NT2/D1 (cell line): ENCODE results near the gene DEFB131A.
A peak's percentile ranks its signal among the peaks of the same experiment; 100 is the strongest.
"Not testable (repeated sequence)": the region's sequence is repeated elsewhere in the genome, so short reads cannot be mapped to it uniquely, and the experiment has no call there.

Source experiments
- DNase-seq: peaks from one replicate; pipeline ENCODE4 v3.0.0-alpha.2; 2011; ENCODE audit warnings: low read depth, low spot score
- H3K27me3 ChIP-seq: 2 replicates; pipeline ENCODE4 v1.6.0; 2011; ENCODE audit warnings: mild to moderate bottlenecking; ENCODE audit not compliant: insufficient read length, insufficient read depth
- H3K36me3 ChIP-seq: 2 replicates; pipeline ENCODE4 v1.6.1; 2011; ENCODE audit warnings: mild to moderate bottlenecking, low read length, mixed read lengths; ENCODE audit not compliant: insufficient read depth, insufficient read length
- H3K4me1 ChIP-seq: 2 replicates; pipeline ENCODE4 v1.5.1; 2011; ENCODE audit not compliant: insufficient read depth, insufficient read length
- H3K4me3 ChIP-seq: 2 replicates; pipeline ENCODE4 v1.5.1; 2011; ENCODE audit warnings: low read depth; ENCODE audit not compliant: insufficient read length
- H3K9ac ChIP-seq: 2 replicates; pipeline ENCODE4 v1.6.0; 2011; ENCODE audit warnings: low read depth; ENCODE audit not compliant: insufficient read length
- H3K9me3 ChIP-seq: 2 replicates; pipeline ENCODE4 v1.5.1; 2011; ENCODE audit warnings: mild to moderate bottlenecking, low read length; ENCODE audit not compliant: insufficient read depth
- SUZ12 ChIP-seq: IDR thresholded peaks from 2 replicates; pipeline ENCODE4 v1.6.1; 2011; ENCODE audit not compliant: insufficient read length, insufficient read depth; ENCODE audit errors: extremely low read depth
- YY1 ChIP-seq: IDR thresholded peaks from 2 replicates; pipeline ENCODE4 v1.6.1; 2011; ENCODE audit not compliant: insufficient read length, insufficient read depth
- ZNF274 ChIP-seq: IDR thresholded peaks from 2 replicates; pipeline ENCODE4 v1.6.1; 2011; ENCODE audit warnings: mild to moderate bottlenecking, low read depth, low read length

DEFB131A gene, protein sequence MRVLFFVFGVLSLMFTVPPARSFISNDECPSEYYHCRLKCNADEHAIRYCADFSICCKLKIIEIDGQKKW

DNA sequence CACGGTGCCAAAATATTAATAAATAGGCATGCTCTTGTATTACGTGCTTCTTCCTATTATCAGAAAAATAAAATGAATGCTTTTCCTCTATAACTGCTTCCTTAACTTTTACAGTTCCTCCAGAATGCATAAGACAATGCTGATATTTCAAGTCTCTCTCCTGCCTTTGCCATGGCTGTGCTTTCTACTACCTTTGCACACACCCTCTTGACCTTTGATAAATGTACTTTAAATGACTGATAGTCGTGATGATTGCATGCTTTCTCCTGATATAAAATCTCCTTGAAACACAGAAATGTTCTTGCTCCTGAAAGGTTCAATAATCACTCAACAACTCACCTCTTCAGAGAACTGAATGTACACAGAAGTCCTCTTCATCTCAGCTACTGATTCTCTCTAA, at the start of gene DEFB131A:
Gene DEFB131A (plus strand): TSS at position 301 of the 400 bp plus-strand sequence. CDS start 120 bp downstream, outside the sequence.
- H3K9me3 ChIP-seq, H3K4me3 ChIP-seq, DNase-seq, H3K9ac ChIP-seq, H3K36me3 ChIP-seq, H3K27me3 ChIP-seq, H3K4me1 ChIP-seq: not testable (repeated sequence)

GRCh38 chr4:9405774-9406173, 38.4 kb upstream of the DEFB131A start:
- H3K36me3 ChIP-seq, H3K9ac ChIP-seq, DNase-seq, H3K4me1 ChIP-seq, H3K27me3 ChIP-seq, H3K4me3 ChIP-seq, H3K9me3 ChIP-seq: not testable (repeated sequence)

DNA sequence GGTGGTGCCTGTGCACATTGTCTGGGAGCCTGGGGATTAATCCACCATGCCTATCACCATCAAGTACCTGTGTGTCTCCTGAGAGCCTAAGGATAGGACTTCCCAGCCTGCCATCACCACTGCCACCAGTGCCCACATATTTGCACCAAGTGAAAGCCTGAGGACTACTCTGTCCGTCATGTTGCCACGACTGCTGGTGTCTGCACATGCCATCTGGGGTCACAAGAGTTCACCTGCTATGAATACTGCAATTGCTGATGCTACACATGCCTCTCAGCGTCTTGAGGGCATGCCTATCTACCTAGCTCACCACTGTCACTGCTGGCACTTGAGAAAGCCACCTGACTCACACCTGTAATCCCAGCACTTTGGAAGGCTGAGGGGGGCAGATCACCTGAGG, 37.7 kb upstream of the DEFB131A start:
- not testable (repeated sequence) for H3K9ac ChIP-seq, H3K36me3 ChIP-seq, H3K4me1 ChIP-seq, H3K27me3 ChIP-seq, H3K9me3 ChIP-seq, H3K4me3 ChIP-seq, DNase-seq

DNA sequence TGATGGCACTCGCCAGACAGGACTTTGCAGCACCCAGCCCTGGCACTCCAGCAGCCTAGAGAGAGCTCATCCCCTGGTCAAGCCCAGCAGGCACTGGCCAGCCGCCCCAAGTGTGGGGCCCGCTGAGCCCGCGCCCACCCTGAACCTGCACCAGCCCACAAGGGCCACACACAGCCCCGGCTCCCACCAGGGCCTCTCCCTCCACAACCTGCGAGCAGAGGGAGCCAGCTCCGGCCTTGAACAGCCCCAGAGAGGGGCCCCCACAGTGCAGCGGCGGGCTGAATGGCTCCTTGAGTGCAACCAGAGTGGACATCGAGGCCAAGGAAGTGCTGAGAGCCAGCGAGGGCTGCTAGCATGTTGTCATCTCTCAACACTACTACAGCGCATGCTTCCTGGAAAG, 34.4 kb upstream of the DEFB131A start:
- H3K36me3 ChIP-seq = no peaks in the 10 kb centered on the region
- H3K27me3 ChIP-seq = no peaks in the 10 kb centered on the region
- DNase-seq = no peak
- TF ChIP-seq SUZ12 (no peak), YY1 (no peak), ZNF274 (no peak)
- no peak overlapping the region for H3K4me3 ChIP-seq
- no peaks in the 10 kb centered on the region for H3K4me1 ChIP-seq
- H3K9ac ChIP-seq = no peak overlapping the region
- H3K9me3 ChIP-seq = peaks cover 9% of the 10 kb centered on the region; the same call in 1 of the 2 replicates

DNA sequence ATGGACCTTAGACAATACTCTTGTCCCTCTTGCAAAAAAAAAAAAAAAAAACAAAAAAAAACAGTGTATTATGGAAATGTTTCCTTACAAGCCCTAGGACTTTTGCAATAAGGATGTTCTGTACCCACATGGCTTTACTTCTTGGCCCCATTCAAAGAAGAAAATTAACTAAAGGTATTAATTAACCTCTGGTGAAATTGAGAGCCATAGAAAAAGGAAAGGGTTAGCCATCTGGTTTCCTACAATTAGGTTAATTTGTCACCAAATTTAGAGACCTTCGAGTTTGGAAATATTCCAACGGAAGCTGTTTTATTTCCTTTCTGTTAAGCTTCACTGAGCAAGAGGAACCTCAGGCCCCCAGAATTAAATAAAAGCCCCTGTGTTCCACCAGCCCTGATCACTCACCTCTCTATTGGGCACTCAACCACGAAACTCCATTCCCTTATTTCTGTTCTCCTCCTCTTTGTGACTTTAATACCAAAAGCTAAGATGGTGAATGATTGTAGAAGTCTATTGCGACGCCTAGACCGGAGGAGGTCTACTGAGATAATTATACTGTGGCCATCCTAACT, 22.2 kb upstream of the DEFB131A start:
- not testable (repeated sequence) for H3K36me3 ChIP-seq, H3K4me3 ChIP-seq, H3K9me3 ChIP-seq, H3K9ac ChIP-seq, DNase-seq, H3K4me1 ChIP-seq, H3K27me3 ChIP-seq

DNA sequence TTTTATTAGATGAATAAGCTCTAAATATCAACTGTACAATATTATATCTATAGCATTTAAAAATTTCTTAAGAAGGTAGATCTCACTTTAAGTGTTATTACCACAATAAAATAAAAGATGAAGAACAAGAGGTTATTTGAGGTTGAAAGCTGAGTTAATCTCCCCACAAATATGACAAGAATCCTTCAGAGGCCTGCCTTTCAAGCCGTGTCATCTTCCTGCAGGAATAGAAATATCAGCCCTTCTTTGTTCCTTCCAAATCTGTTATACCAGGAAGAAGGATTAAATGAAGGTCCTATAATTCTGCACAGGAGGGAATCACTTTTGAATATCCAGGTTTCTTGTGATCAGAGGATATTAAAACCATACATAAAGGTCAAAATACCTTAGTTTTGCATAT, 18.3 kb upstream of the DEFB131A start:
- not testable (repeated sequence) for H3K9ac ChIP-seq, H3K4me1 ChIP-seq, H3K36me3 ChIP-seq, H3K9me3 ChIP-seq, H3K4me3 ChIP-seq, H3K27me3 ChIP-seq, DNase-seq

- DNase-seq = peak; percentile 16
- H3K9me3 ChIP-seq, H3K4me3 ChIP-seq, H3K36me3 ChIP-seq, H3K4me1 ChIP-seq, H3K27me3 ChIP-seq, H3K9ac ChIP-seq: not testable (repeated sequence)
These were observed 14.2 kb upstream of the DEFB131A start for GRCh38 chr4:9430061-9430460.

DNA sequence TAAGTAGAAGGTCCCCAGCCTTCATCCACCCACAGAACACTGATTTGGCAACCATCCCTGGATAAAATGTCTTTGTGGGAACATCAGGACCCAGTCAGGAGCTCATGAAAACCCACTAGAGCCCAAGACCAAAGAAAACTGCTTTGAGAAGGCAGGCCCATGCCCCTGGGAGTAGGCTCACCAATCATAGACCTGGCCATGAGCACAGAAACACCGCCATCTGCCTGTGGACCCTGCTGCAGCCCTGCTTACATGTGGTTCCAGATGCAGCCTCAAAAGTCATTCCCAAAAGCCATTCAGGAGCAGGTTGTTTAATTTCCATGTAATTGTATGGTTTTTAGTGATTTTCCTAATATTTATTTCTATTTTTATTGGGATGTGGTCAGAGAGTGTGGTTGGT, 10.9 kb upstream of the DEFB131A start:
- not testable (repeated sequence) for H3K36me3 ChIP-seq, H3K4me3 ChIP-seq, H3K4me1 ChIP-seq, H3K9ac ChIP-seq, H3K27me3 ChIP-seq, H3K9me3 ChIP-seq, DNase-seq

DNA sequence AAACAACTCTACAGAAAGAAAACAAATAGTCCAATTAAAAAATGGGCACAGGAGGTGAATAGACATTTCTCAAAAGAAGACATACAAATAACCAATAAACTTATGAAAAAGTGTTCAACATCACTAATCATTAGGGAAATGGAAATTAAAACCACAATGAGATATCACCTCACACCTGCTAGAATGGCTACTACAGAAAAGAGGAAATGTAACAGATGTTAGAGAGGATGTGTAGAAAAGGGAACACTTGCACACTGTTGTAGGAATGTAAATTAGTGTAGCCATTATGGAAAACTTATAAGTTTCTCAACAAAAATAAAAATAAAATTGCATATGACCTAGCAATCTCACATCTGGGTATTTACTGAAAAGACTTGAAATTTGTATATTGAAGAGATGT, 7.5 kb upstream of the DEFB131A start:
- not testable (repeated sequence) for H3K36me3 ChIP-seq, DNase-seq, H3K9me3 ChIP-seq, H3K27me3 ChIP-seq, H3K4me1 ChIP-seq, H3K9ac ChIP-seq, H3K4me3 ChIP-seq

GRCh38 chr4:9442355-9442754, 1.9 kb upstream of the DEFB131A start:
- H3K4me1 ChIP-seq, H3K27me3 ChIP-seq, H3K9me3 ChIP-seq, H3K9ac ChIP-seq, DNase-seq, H3K4me3 ChIP-seq, H3K36me3 ChIP-seq: not testable (repeated sequence)

- H3K4me1 ChIP-seq, DNase-seq, H3K4me3 ChIP-seq: not testable (repeated sequence)
These were observed 467 bp downstream of the DEFB131A start for GRCh38 chr4:9444681-9445080.

GRCh38 chr4:9452251-9452650, 8.0 kb downstream of the DEFB131A start:
- H3K4me3 ChIP-seq, H3K4me1 ChIP-seq, H3K36me3 ChIP-seq, H3K9ac ChIP-seq, H3K27me3 ChIP-seq, DNase-seq: not testable (repeated sequence)
- peaks cover 16% of the 10 kb centered on the region; the same call in 1 of the 2 replicates for H3K9me3 ChIP-seq

More at GRCh38 chr4:9444681-9445080, 467 bp downstream of the DEFB131A start:
- H3K27me3 ChIP-seq, H3K9ac ChIP-seq, H3K9me3 ChIP-seq, H3K36me3 ChIP-seq: not testable (repeated sequence)
